ENCODE data around the gene NTRK1. TPM values are rescaled to one million over a fixed set of nuclear protein-coding genes. Genes with fewer than 3 reads are reported as not detected.
A peak's percentile ranks its signal among the peaks of the same experiment; 100 is the strongest.

The NTRK1 gene
- total RNA-seq, 1 donor from 2014 or later: not detected

DNA sequence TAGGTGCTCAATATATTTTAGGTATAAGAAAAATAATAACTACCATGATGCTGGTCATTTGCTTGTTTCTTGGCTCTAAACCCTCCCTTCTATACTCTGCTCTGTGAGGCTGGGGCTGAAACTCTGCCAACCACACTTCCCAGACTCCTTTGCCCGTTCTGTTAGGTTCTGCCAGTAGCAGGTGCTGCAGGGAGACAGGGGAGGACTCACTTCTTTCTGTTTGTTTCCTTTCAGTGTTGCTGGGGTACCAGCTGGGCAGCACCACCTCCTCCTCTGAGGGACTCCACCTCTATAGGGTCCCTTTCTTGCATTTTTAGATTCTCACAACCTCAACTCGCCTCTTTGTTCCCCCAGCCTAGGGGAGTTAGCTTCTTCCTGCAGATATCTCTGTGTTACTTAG is 27.1 kb upstream of the NTRK1 start:
- H3K4me1 Mint-ChIP-seq (ENCODE audit: low read depth): no peaks in the 10 kb centered on the region
- no peak overlapping the region for H3K4me3 Mint-ChIP-seq (ENCODE audit: unreplicated experiment)
- no peak for DNase-seq (ENCODE audit: low spot score)
- no peak overlapping the region for H3K27ac Mint-ChIP-seq (ENCODE audit: unreplicated experiment)
- no peaks in the 10 kb centered on the region for H3K36me3 Mint-ChIP-seq (ENCODE audit: low read depth)
- no peak for TF ChIP-seq CTCF (IDR thresholded peaks at IDR 0.05)
- peaks cover 66% of the 10 kb centered on the region for H3K27me3 Mint-ChIP-seq (ENCODE audit: low read depth)
- no peaks in the 10 kb centered on the region for H3K9me3 Mint-ChIP-seq (ENCODE audit: low read depth)

DNA sequence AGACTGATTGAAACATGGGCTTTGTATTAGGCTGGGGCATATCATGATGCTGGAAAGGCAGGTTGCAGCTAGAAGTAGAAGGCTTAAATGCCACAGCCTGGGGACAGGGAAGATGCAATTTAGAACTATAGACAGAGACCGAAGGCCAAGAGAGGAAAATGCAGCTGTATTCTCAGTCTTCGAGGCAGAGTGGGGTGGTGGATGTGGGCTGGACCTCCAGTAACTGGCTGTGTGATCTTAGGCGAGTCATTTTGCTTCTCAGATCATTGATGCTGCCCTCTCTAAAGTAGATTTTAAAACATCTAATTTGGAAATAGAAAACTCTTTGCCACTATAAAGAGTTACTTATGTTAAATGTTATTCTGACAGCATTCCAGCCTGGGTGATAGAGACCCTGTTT is 26.3 kb upstream of the NTRK1 start:
- Mint-ChIP-seq H3K27me3 (ENCODE audit: low read depth) (peaks cover 67% of the 10 kb centered on the region), H3K36me3 (ENCODE audit: low read depth) (no peaks in the 10 kb centered on the region), H3K4me3 (ENCODE audit: unreplicated experiment) (no peak overlapping the region), H3K9me3 (ENCODE audit: low read depth) (no peaks in the 10 kb centered on the region), H3K27ac (ENCODE audit: unreplicated experiment) (no peak overlapping the region), H3K4me1 (ENCODE audit: low read depth) (no peaks in the 10 kb centered on the region)
- no peak for DNase-seq (ENCODE audit: low spot score)
- no peak for TF ChIP-seq CTCF (IDR thresholded peaks at IDR 0.05)

- Mint-ChIP-seq H3K4me3 (ENCODE audit: unreplicated experiment) (no peak overlapping the region), H3K9me3 (ENCODE audit: low read depth) (no peaks in the 10 kb centered on the region), H3K27ac (ENCODE audit: unreplicated experiment) (no peak overlapping the region), H3K36me3 (ENCODE audit: low read depth) (no peaks in the 10 kb centered on the region), H3K4me1 (ENCODE audit: low read depth) (no peaks in the 10 kb centered on the region), H3K27me3 (ENCODE audit: low read depth) (peaks cover 69% of the 10 kb centered on the region)
- DNase-seq (ENCODE audit: low spot score): no peak
- no peak for TF ChIP-seq CTCF (IDR thresholded peaks at IDR 0.05)
Observed at GRCh38 chr1:156836041-156836654, 24.5 kb upstream of the NTRK1 start.

GRCh38 chr1:156836892-156837291 is 23.8 kb upstream of the NTRK1 start:
- DNase-seq (ENCODE audit: low spot score): no peak
- Mint-ChIP-seq H3K36me3 (ENCODE audit: low read depth) (no peaks in the 10 kb centered on the region), H3K27me3 (ENCODE audit: low read depth) (peaks cover 62% of the 10 kb centered on the region), H3K27ac (ENCODE audit: unreplicated experiment) (no peak overlapping the region), H3K9me3 (ENCODE audit: low read depth) (no peaks in the 10 kb centered on the region), H3K4me3 (ENCODE audit: unreplicated experiment) (no peak overlapping the region), H3K4me1 (ENCODE audit: low read depth) (no peaks in the 10 kb centered on the region)
- TF ChIP-seq CTCF (IDR thresholded peaks at IDR 0.05): no peak

DNA sequence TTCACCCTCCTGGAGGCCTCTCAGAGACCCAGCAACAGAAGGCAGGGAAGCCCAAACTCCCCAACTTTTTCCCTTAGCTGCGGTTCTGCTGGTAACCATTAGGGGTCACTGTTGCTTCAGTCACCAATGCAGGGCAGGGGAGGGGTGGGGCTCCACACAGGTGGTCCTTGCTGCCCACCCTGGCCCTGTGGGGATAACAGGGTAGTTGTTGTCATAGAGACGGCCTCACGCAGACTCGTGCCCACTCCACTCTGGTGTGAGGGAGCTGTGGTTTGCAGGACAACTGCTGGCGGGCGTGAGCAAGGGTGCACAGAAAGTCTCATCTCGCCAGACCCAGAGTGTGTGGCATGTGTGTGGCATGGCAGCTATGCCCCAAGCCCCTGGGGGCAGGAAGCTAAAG is 21.7 kb upstream of the NTRK1 start:
- H3K27me3 Mint-ChIP-seq (ENCODE audit: low read depth): peaks cover 63% of the 10 kb centered on the region

More for the DNA sequence above, 21.7 kb upstream of the NTRK1 start:
- peak; percentile 90 for TF ChIP-seq CTCF (IDR thresholded peaks at IDR 0.05)
- no peaks in the 10 kb centered on the region for H3K4me1 Mint-ChIP-seq (ENCODE audit: low read depth)
- H3K9me3 Mint-ChIP-seq (ENCODE audit: low read depth): no peaks in the 10 kb centered on the region
- DNase-seq (ENCODE audit: low spot score): peak; percentile 59
- peaks cover 2% of the 10 kb centered on the region for H3K36me3 Mint-ChIP-seq (ENCODE audit: low read depth)
- no peak overlapping the region for H3K4me3 Mint-ChIP-seq (ENCODE audit: unreplicated experiment)
- H3K27ac Mint-ChIP-seq (ENCODE audit: unreplicated experiment): no peak overlapping the region

Data from chondrocyte (in vitro differentiated cells).